Thymus (tissue), 11 donors: ENCODE measurements around the gene RAD23B. TPM values are rescaled to one million over a fixed set of nuclear protein-coding genes. Genes with fewer than 3 reads are reported as not detected.
"Not testable (repeated sequence)": the region's sequence is repeated elsewhere in the genome, so short reads cannot be mapped to it uniquely, and the experiment has no call there.

Experiments used
- DNase-seq, 9 donors: peaks; one replicate each; pipeline ENCODE4 v3.0.0-alpha.2; 2013; ENCODE audit warnings: low spot score in 9 of 9, low read depth in 6 of 9, missing footprints in 1 of 9
- H3K27ac ChIP-seq, 2 donors: one replicate each; pipeline ENCODE4 v1.5.1; 2013; ENCODE audit warnings: control low read depth in 1 of 2, low read depth in 1 of 2, low read length in 1 of 2, mild to moderate bottlenecking in 1 of 2, moderate library complexity in 1 of 2
- H3K27me3 ChIP-seq, 2 donors: one replicate each; pipeline ENCODE4 v1.5.1; 2013; ENCODE audit warnings: low read length in 1 of 2; ENCODE audit not compliant: control insufficient read depth in 2 of 2, insufficient read depth in 1 of 2
- H3K36me3 ChIP-seq, 2 donors: one replicate each; pipeline ENCODE4 v1.5.1; 2013; ENCODE audit warnings: low read length in 1 of 2, mild to moderate bottlenecking in 1 of 2, moderate library complexity in 1 of 2; ENCODE audit not compliant: control insufficient read depth in 2 of 2, insufficient read depth in 2 of 2
- H3K4me1 ChIP-seq, 2 donors: one replicate each; pipeline ENCODE4 v1.5.1; 2013; ENCODE audit warnings: low read length in 2 of 2; ENCODE audit not compliant: control insufficient read depth in 2 of 2, insufficient read depth in 2 of 2
- H3K4me3 ChIP-seq, 2 donors: one replicate each; pipeline ENCODE4 v1.5.1; 2013; ENCODE audit warnings: low read length in 2 of 2, control low read depth in 1 of 2, mild to moderate bottlenecking in 1 of 2
- H3K9me3 ChIP-seq, 2 donors: one replicate each; pipeline ENCODE4 v1.5.1; 2013; ENCODE audit warnings: low read length in 1 of 2, mild to moderate bottlenecking in 1 of 2; ENCODE audit not compliant: control insufficient read depth in 2 of 2, insufficient read depth in 1 of 2
- WGBS: extraction: QIAGEN DNeasy Blood & Tissue Kit; methylation state at CpG from one replicate; pipeline ENCODE4 v1.1.7; 2013; 5-methylcytosine and 5-hydroxymethylcytosine counted together
- polyA plus RNA-seq: library from polyadenylated mRNA; stranded (reverse); fragments of 200-250 nt; gene quantifications from one replicate; pipeline ENCODE4 v1.2.3, GENCODE V29; 2013
- total RNA-seq: library from RNA; stranded (reverse); fragments of 120-200 nt; gene quantifications from one replicate; pipeline ENCODE4 v1.2.4, GENCODE V29; 2013
- donor health status: healthy.

Gene RAD23B
- total and polyA plus RNA-seq, 2 donors, result 40.7 to 51.4 TPM

GRCh38 chr9:107294756-107295155 lies 11.7 kb downstream of the RAD23B start:
- DNase-seq, result no peak
- peaks cover 0 to 3% of the 10 kb centered on the region in 2 donors for H3K36me3 ChIP-seq
- H3K9me3 ChIP-seq, result no peaks in the 10 kb centered on the region
- WGBS, result 97% methylated on average over 4 of the region's 4 CpGs
- no peaks in the 10 kb centered on the region for H3K27me3 ChIP-seq
- no peak overlapping the region for H3K4me3 ChIP-seq
- H3K27ac ChIP-seq, result no peak overlapping the region
- peaks cover 0 to 3% of the 10 kb centered on the region in 2 donors for H3K4me1 ChIP-seq

GRCh38 chr9:107295995-107296394 lies 12.9 kb downstream of the RAD23B start:
- Histone ChIP-seq H3K27me3 (no peaks in the 10 kb centered on the region), H3K4me1 (peaks cover 0 to 3% of the 10 kb centered on the region in 2 donors), H3K27ac (no peak overlapping the region), H3K36me3 (peaks cover 0 to 5% of the 10 kb centered on the region in 2 donors), H3K4me3 (no peak overlapping the region), H3K9me3 (no peaks in the 10 kb centered on the region)
- 95% methylated on average over 1 of the region's 1 CpG for WGBS
- DNase-seq, result no peak

GRCh38 chr9:107296592-107296991 lies 13.5 kb downstream of the RAD23B start:
- not testable (repeated sequence) for H3K27ac ChIP-seq, H3K36me3 ChIP-seq, H3K27me3 ChIP-seq, H3K9me3 ChIP-seq, H3K4me1 ChIP-seq, H3K4me3 ChIP-seq, DNase-seq
- WGBS, result 98% methylated on average over 8 of the region's 8 CpGs

- Histone ChIP-seq H3K4me1 (no peaks in the 10 kb centered on the region), H3K27me3 (no peaks in the 10 kb centered on the region), H3K36me3 (peaks cover 0 to 10% of the 10 kb centered on the region in 2 donors), H3K4me3 (no peak overlapping the region), H3K27ac (no peak overlapping the region), H3K9me3 (no peaks in the 10 kb centered on the region)
- 95% methylated on average over 1 of the region's 1 CpG for WGBS
- no peak for DNase-seq
Measured at GRCh38 chr9:107299437-107299836, 16.4 kb downstream of the RAD23B start.

- no peak overlapping the region for H3K27ac ChIP-seq
- 79% methylated on average over 2 of the region's 2 CpGs for WGBS
Measured at GRCh38 chr9:107306308-107306707, 23.2 kb downstream of the RAD23B start.

GRCh38 chr9:107307331-107307730 lies 24.3 kb downstream of the RAD23B start:
- WGBS, result 98% methylated on average over 1 of the region's 1 CpG
- no peak overlapping the region for H3K27ac ChIP-seq
- no peaks in the 10 kb centered on the region for H3K4me1 ChIP-seq
- H3K9me3 ChIP-seq, result no peaks in the 10 kb centered on the region
- H3K36me3 ChIP-seq, result peaks cover 21 to 50% of the 10 kb centered on the region in 2 donors
- no peaks in the 10 kb centered on the region for H3K27me3 ChIP-seq
- H3K4me3 ChIP-seq, result no peak overlapping the region
- no peak for DNase-seq

More at GRCh38 chr9:107306308-107306707, 23.2 kb downstream of the RAD23B start:
- peak in 1 of 9 donors; percentile 19 for DNase-seq
- peaks cover 16 to 46% of the 10 kb centered on the region in 2 donors for H3K36me3 ChIP-seq
- H3K4me3 ChIP-seq, result no peak overlapping the region
- H3K9me3 ChIP-seq, result no peaks in the 10 kb centered on the region
- no peaks in the 10 kb centered on the region for H3K27me3 ChIP-seq
- H3K4me1 ChIP-seq, result no peaks in the 10 kb centered on the region

GRCh38 chr9:107308461-107308860 lies 25.4 kb downstream of the RAD23B start:
- Histone ChIP-seq H3K27me3 (no peaks in the 10 kb centered on the region), H3K9me3 (no peaks in the 10 kb centered on the region), H3K36me3 (peaks cover 26 to 60% of the 10 kb centered on the region in 2 donors), H3K4me1 (no peaks in the 10 kb centered on the region), H3K4me3 (no peak overlapping the region), H3K27ac (no peak overlapping the region)
- 0% methylated on average over 1 of the region's 1 CpG for WGBS
- no peak for DNase-seq

- H3K9me3 ChIP-seq, result no peaks in the 10 kb centered on the region
- H3K36me3 ChIP-seq, result peaks cover 29 to 68% of the 10 kb centered on the region in 2 donors
- no peak overlapping the region for H3K4me3 ChIP-seq
- peak in 4 of 9 donors; percentile 16 to 64 (median 28) for DNase-seq
- H3K27me3 ChIP-seq, result no peaks in the 10 kb centered on the region
- H3K27ac ChIP-seq, result no peak overlapping the region
- no peaks in the 10 kb centered on the region for H3K4me1 ChIP-seq
- 57% methylated on average over 5 of the region's 5 CpGs for WGBS
Measured at GRCh38 chr9:107309271-107309670, 26.2 kb downstream of the RAD23B start.

- H3K4me3 ChIP-seq, result no peak overlapping the region
- DNase-seq, result no peak
- no peak overlapping the region for H3K27ac ChIP-seq
- no peaks in the 10 kb centered on the region for H3K27me3 ChIP-seq
- H3K9me3 ChIP-seq, result no peaks in the 10 kb centered on the region
- no peaks in the 10 kb centered on the region for H3K4me1 ChIP-seq
- peaks cover 24 to 57% of the 10 kb centered on the region in 2 donors for H3K36me3 ChIP-seq
- 96% methylated on average over 8 of the region's 8 CpGs for WGBS
Measured at GRCh38 chr9:107312376-107313050, 29.4 kb downstream of the RAD23B start.
